K562 (cell line): ENCODE results near the gene XPC. TPM values are rescaled to one million over a fixed set of nuclear protein-coding genes. Genes with fewer than 3 reads are reported as not detected.

ENCODE experiments used
- ATF4 ChIP-seq: fragments of 450-650 bp; formaldehyde crosslinking; IDR thresholded peaks from 2 replicates; pipeline ENCODE4 v1.4.0; 2022; ENCODE audit warnings: mild to moderate bottlenecking, moderate library complexity
- BRF1 ChIP-seq: IDR thresholded peaks from 3 replicates; pipeline ENCODE4 v1.6.1; 2011; ENCODE audit warnings: borderline replicate concordance, mild to moderate bottlenecking; ENCODE audit not compliant: insufficient read length; ENCODE audit errors: extremely low read depth
- EZH2 ChIP-seq: IDR thresholded peaks from 2 replicates; pipeline ENCODE4 v1.6.1; 2012; ENCODE audit warnings: low read depth, mild to moderate bottlenecking, inconsistent platforms, low read length, borderline replicate concordance
- FOXJ3 ChIP-seq: sonication (generic); formaldehyde crosslinking; IDR thresholded peaks from 2 replicates; pipeline ENCODE4 v1.4.0; 2020; ENCODE audit warnings: mild to moderate bottlenecking, missing genetic modification reagents
- FUS ChIP-seq: fragments of 200-400 bp; formaldehyde crosslinking; optimal IDR thresholded peaks from 2 replicates; pipeline ENCODE3; 2017; ENCODE audit warnings: low read depth, low read length
- KDM4B ChIP-seq, 2 experiments: fragments of 450-650 bp in 1 of 2; sonication (generic) in 1 of 2; IDR thresholded peaks; 2 replicates each; pipeline ENCODE4 v1.6.1; 2016 to 2017; ENCODE audit warnings: borderline replicate concordance in 2 of 2, antibody characterized with exemption in 1 of 2, low read depth in 1 of 2, mild to moderate bottlenecking in 1 of 2
- KDM5B ChIP-seq: fragments of 200-600 bp; sonication (generic); IDR thresholded peaks from 2 replicates; pipeline ENCODE4 v1.6.1; 2012; ENCODE audit warnings: low read depth, mild to moderate bottlenecking, moderate library complexity, low read length, control low read depth, inconsistent platforms; ENCODE audit not compliant: insufficient replicate concordance
- MAX ChIP-seq: sonication (generic); formaldehyde crosslinking; IDR thresholded peaks from 2 replicates; pipeline ENCODE4 v1.9.0; 2022; ENCODE audit warnings: mild to moderate bottlenecking, missing genetic modification reagents
- MBD1 ChIP-seq: fragments of 250-450 bp; sonication (Bioruptor Pico); IDR thresholded peaks from 2 replicates; pipeline ENCODE4 v1.8.0; 2022; ENCODE audit warnings: inconsistent platforms
- PCBP2 ChIP-seq: fragments of 200-400 bp; formaldehyde crosslinking; IDR thresholded peaks from 2 replicates; pipeline ENCODE4 v1.6.1; 2018; ENCODE audit warnings: low read length, low read depth, mild to moderate bottlenecking, moderate library complexity; ENCODE audit not compliant: poor library complexity, severe bottlenecking
- SAFB ChIP-seq: fragments of 200-400 bp; formaldehyde crosslinking; IDR thresholded peaks from 2 replicates; pipeline ENCODE4 v1.6.1; 2017; ENCODE audit warnings: low read depth, low read length, borderline replicate concordance
- SIRT6 ChIP-seq: IDR thresholded peaks from one replicate; pipeline ENCODE4 v1.6.1; 2012; ENCODE audit warnings: low read depth, mild to moderate bottlenecking, control low read depth, inconsistent platforms, low read length, moderate library complexity
- STAG1 ChIP-seq: sonication (generic); formaldehyde crosslinking; IDR thresholded peaks from 2 replicates; pipeline ENCODE4 v1.5.0; 2020; ENCODE audit warnings: missing genetic modification reagents, borderline replicate concordance
- ZC3H8 ChIP-seq: fragments of 450-650 bp; IDR thresholded peaks from 2 replicates; pipeline ENCODE4 v1.6.1; 2017
- ZFP1 ChIP-seq: fragments of 450-650 bp; formaldehyde crosslinking; IDR thresholded peaks from 2 replicates; pipeline ENCODE4 v1.4.0; 2020; ENCODE audit warnings: mild to moderate bottlenecking, mixed read lengths
- ZFP30 ChIP-seq: fragments of 250-450 bp; sonication (Bioruptor Pico); IDR thresholded peaks from 2 replicates; pipeline ENCODE4 v1.8.0; 2022; ENCODE audit warnings: moderate library complexity, mild to moderate bottlenecking, inconsistent platforms, borderline replicate concordance
- ZNF140 ChIP-seq: fragments of 250-450 bp; sonication (Bioruptor Pico); IDR thresholded peaks from 2 replicates; pipeline ENCODE4 v1.8.0; 2021; ENCODE audit warnings: moderate library complexity, mild to moderate bottlenecking, inconsistent platforms
- ZNF431 ChIP-seq: sonication (generic); formaldehyde crosslinking; IDR thresholded peaks from 2 replicates; pipeline ENCODE4 v1.8.0; 2022; ENCODE audit warnings: mild to moderate bottlenecking, missing genetic modification reagents
- ZNF551 ChIP-seq: fragments of 250-450 bp; sonication (Bioruptor Pico); IDR thresholded peaks from 2 replicates; pipeline ENCODE4 v1.5.0; 2021; ENCODE audit warnings: mild to moderate bottlenecking, moderate library complexity
- ZNF57 ChIP-seq: fragments of 450-650 bp; formaldehyde crosslinking; IDR thresholded peaks from 2 replicates; pipeline ENCODE4 v1.4.0; 2020; ENCODE audit warnings: mild to moderate bottlenecking, moderate library complexity
- ZNF583 ChIP-seq: fragments of 250-450 bp; sonication (Bioruptor Pico); IDR thresholded peaks from 2 replicates; pipeline ENCODE4 v1.4.0; 2020
- ZNF592 ChIP-seq: fragments of 450-650 bp; IDR thresholded peaks from 2 replicates; pipeline ENCODE4 v1.6.1; 2017; ENCODE audit warnings: antibody characterized with exemption, mild to moderate bottlenecking
- polyA plus RNA-seq, 8 experiments: library from polyadenylated mRNA; depleted of rRNA in 4 of 8; stranded (reverse) in 5 of 8; unstranded in 3 of 8; fragments of >200 nt; fragmentation: Nextera tagmentation in 2 of 8; fragmentation: Illumina TruSeq in 1 of 8; extraction: Ambion mirVana in 2 of 8; extraction: Trizol in 1 of 8; gene quantifications; 2 replicates each; pipeline versions ENCODE4 v1.2.1 to v1.2.3, GENCODE V29; 2011 to 2014; ENCODE audit warnings: inconsistent platforms in 1 of 8, missing spikeins in 1 of 8
- total RNA-seq, 7 experiments: library from RNA; depleted of rRNA in 6 of 7; stranded (reverse); fragments of >200 nt in 6 of 7; fragmentation: Illumina TruSeq in 2 of 7; extraction: Trizol in 2 of 7; gene quantifications; 2 replicates each; pipeline versions ENCODE4 v1.2.1 to v1.2.3, GENCODE V29; 2011 to 2021; ENCODE audit warnings: low replicate concordance in 1 of 7

The XPC gene
- total and polyA plus RNA-seq, 9 of the 15 experiments (the other 6 are each of a cell fraction or from before 2014, with no cell fraction given): 3.8 to 54.7 (median 41.3) TPM

GRCh38 chr3:14124615-14125192 lies 53.7 kb downstream of the XPC start, which contains the start of the genes CHCHD4 and TMEM43 (continued):
- TF ChIP-seq ZNF57 (CRISPR knock-in tag) (peak; percentile 56; the same call in 1 of the 2 replicates), ZNF551 (CRISPR knock-in tag) (no peak), FOXJ3 (CRISPR knock-in tag) (no peak), ZC3H8 (no peak), ATF4 (CRISPR knock-in tag) (peak; percentile 64; the same call in 1 of the 2 replicates), PCBP2 (no peak), EZH2 (no peak), ZFP1 (CRISPR knock-in tag) (no peak), ZNF431 (CRISPR knock-in tag) (no peak), SAFB (no peak), MAX (CRISPR knock-in tag) (peak; percentile 53), KDM4B (IDR thresholded peaks at IDR 0.05; ENCODE audit: borderline replicate concordance in 2 of 2, low read depth in 1 of 2) (peak in 1 of 2 experiments; percentile 70; a peak in 1 of 4 replicates), MBD1 (CRISPR knock-in tag) (no peak), KDM5B (peak; percentile 57), ZNF592 (peak; percentile 68; the same call in 1 of the 2 replicates), BRF1 (no peak), FUS (peak; percentile 73), ZFP30 (CRISPR knock-in tag) (no peak), SIRT6 (no peak), ZNF140 (CRISPR knock-in tag) (no peak), STAG1 (CRISPR knock-in tag) (no peak), ZNF583 (CRISPR knock-in tag) (peak; percentile 55; the same call in 1 of the 2 replicates)
